ENCODE results near the gene KIAA1671.
"Not testable (repeated sequence)": the region's sequence is repeated elsewhere in the genome, so short reads cannot be mapped to it uniquely, and the experiment has no call there.

The KIAA1671 gene

GRCh38 chr22:24951942-24952836 is at the start of gene KIAA1671:
TSS of gene KIAA1671 (plus strand) at chr22:24952716. CDS start at chr22:25028000, 75,284 bp downstream.
- peak; percentile 64 to 65 for DNase-seq (ENCODE audit: low read depth in 2 of 2)

GRCh38 chr22:24905909-24906308 is 46.6 kb upstream of the KIAA1671 start:
- no peak for DNase-seq (ENCODE audit: low read depth in 2 of 2)

GRCh38 chr22:24907101-24907500 is 45.4 kb upstream of the KIAA1671 start:
- DNase-seq (ENCODE audit: low read depth in 2 of 2) = not testable (repeated sequence)

GRCh38 chr22:24920029-24920428 is 32.5 kb upstream of the KIAA1671 start:
- no peak for DNase-seq (ENCODE audit: low read depth in 2 of 2)

- DNase-seq (ENCODE audit: low read depth in 2 of 2) = no peak
Observed at GRCh38 chr22:24925586-24926427, 26.7 kb upstream of the KIAA1671 start.

- DNase-seq (ENCODE audit: low read depth in 2 of 2) = no peak
Observed at GRCh38 chr22:24926428-24926725, 26.1 kb upstream of the KIAA1671 start.

- no peak for DNase-seq (ENCODE audit: low read depth in 2 of 2)
Observed at GRCh38 chr22:24926849-24927579, 25.5 kb upstream of the KIAA1671 start.

GRCh38 chr22:24928322-24928721 is 24.2 kb upstream of the KIAA1671 start:
- no peak for DNase-seq (ENCODE audit: low read depth in 2 of 2)

GRCh38 chr22:24930678-24931077 is 21.8 kb upstream of the KIAA1671 start:
- DNase-seq (ENCODE audit: low read depth in 2 of 2) = no peak

- no peak for DNase-seq (ENCODE audit: low read depth in 2 of 2)
Observed at GRCh38 chr22:24935771-24936483, 16.6 kb upstream of the KIAA1671 start.

GRCh38 chr22:24937114-24937513 is 15.4 kb upstream of the KIAA1671 start:
- DNase-seq (ENCODE audit: low read depth in 2 of 2) = no peak

- DNase-seq (ENCODE audit: low read depth in 2 of 2) = no peak
Observed at GRCh38 chr22:24938741-24939341, 13.7 kb upstream of the KIAA1671 start.

GRCh38 chr22:24942301-24942700 is 10.2 kb upstream of the KIAA1671 start:
- DNase-seq (ENCODE audit: low read depth in 2 of 2) = no peak

GRCh38 chr22:24944217-24944937 is 8.1 kb upstream of the KIAA1671 start:
- DNase-seq (ENCODE audit: low read depth in 2 of 2) = no peak

GRCh38 chr22:24945430-24945829 is 7.1 kb upstream of the KIAA1671 start:
- DNase-seq (ENCODE audit: low read depth in 2 of 2) = no peak

GRCh38 chr22:24947383-24947782 is 5.1 kb upstream of the KIAA1671 start:
- no peak for DNase-seq (ENCODE audit: low read depth in 2 of 2)

- DNase-seq (ENCODE audit: low read depth in 2 of 2) = no peak
Observed at GRCh38 chr22:24947881-24948280, 4.6 kb upstream of the KIAA1671 start.

- no peak for DNase-seq (ENCODE audit: low read depth in 2 of 2)
Observed at GRCh38 chr22:24948356-24949202, 3.9 kb upstream of the KIAA1671 start.

GRCh38 chr22:24950272-24950902 is 2.1 kb upstream of the KIAA1671 start:
- DNase-seq (ENCODE audit: low read depth in 2 of 2) = no peak
